Suppressor macrophage (primary cell): ENCODE results near the gene AARS2.
"Not testable (repeated sequence)": the region's sequence is repeated elsewhere in the genome, so short reads cannot be mapped to it uniquely, and the experiment has no call there.

ENCODE experiments used
- DNase-seq, 4 experiments: peaks; one replicate each; pipeline ENCODE4 v3.0.0-alpha.2; 2020 to 2022

Gene AARS2

DNA sequence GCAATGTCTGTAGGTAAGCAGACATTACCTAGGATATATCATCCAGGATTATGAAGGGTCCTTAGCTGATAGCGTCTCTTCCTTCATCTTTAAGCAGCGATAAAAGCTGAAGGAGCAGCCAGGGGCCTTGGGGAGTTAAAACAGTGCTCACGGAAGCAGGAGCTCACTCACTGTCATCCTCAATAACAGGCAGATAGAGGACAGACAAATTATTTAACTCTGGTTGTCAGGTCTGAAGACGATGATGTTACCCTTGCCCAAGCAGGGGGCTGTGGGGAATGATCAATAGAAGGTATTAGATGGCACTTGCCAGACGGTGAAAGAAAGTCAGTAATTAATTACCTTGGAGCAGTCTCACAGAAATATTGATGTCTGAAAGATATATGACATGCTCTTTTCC, 16.7 kb upstream of the AARS2 start:
- DNase-seq = no peak

GRCh38 chr6:44328203-44328602, 15.1 kb upstream of the AARS2 start:
- not testable (repeated sequence) for DNase-seq

DNA sequence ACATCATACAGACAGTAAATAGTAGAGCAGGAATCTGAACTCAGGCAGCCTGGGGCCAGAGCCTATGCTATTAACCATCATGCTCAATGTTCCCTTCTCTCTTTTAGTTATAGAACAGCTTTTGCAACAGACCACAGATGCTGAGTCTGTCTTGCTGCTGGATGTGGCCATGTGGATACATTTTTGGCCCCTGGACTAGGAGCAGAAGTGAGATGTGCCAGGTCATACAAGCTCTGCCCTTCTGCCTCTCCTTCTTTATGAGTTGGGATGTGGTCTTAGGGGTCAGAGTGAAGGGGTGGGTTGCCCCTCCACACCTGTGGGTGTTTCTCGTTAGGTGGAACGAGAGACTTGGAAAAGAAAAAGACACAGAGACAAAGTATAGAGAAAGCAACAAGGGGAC, 14.6 kb upstream of the AARS2 start:
- no peak for DNase-seq

DNA sequence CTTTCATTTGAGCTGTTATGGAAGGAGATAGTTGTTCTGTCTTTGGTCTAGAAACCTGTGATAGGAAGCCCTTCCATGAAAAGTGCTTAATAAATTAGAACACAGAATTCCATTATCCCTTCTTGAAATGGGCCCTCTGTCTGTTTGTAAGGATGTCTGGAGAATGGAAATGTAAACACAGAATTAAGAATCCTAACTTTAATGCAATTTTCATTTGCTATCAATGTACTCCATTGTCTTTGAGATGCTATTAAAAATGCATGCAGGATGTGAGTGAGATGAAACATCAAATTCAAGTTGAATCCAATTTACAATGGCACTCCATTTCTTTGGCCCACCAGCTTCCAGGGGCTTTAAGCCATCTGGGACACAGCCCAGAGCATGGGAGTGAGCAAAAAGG, 13.9 kb upstream of the AARS2 start:
- no peak for DNase-seq

GRCh38 chr6:44321210-44321609, 8.1 kb upstream of the AARS2 start:
- DNase-seq = peak in 1 of 4 experiments; percentile 33

DNA sequence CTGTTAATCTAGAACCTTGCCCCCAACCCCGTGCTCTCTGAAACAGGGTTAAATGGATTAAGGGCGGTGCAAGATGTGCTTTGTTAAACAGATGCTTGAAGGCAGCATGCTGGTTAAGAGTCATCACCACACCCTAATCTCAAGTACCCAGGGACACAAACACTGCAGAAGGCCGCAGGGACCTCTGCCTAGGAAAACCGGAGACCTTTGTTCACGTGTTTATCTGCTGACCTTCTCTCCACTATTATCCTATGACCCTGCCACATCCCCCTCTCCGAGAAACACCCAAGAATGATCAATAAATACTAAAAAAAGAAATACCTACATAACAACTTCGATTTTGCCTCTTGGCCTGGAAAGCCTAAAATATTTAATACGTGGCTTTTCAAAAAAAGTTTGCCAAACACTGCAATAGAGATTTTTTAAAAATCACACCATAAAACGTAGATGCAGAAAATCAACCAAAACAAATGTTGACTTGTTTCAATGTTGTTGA, 4.0 kb upstream of the AARS2 start:
- DNase-seq = not testable (repeated sequence)

DNA sequence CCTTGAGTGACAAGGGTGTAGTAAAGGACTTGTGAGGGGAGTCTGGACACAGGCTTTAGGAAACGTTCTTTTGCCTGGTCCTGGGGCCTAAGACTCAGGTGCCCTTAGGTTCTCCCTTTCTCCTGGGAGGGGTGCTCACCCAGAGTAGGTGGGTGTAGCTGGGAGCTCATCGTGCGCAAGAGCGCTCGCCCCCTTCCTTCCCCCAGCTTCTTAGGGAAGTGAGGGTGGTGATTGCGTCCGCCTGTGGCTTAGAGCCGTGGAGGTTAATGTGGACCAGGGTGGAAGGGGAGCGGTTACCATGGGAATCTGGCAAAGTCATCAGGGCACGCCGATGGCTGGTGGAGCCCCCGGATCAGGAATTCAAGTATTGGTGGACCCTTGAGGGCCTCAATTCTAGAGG, 3.3 kb upstream of the AARS2 start:
- peak; percentile 46 to 81 (median 66) for DNase-seq

DNA sequence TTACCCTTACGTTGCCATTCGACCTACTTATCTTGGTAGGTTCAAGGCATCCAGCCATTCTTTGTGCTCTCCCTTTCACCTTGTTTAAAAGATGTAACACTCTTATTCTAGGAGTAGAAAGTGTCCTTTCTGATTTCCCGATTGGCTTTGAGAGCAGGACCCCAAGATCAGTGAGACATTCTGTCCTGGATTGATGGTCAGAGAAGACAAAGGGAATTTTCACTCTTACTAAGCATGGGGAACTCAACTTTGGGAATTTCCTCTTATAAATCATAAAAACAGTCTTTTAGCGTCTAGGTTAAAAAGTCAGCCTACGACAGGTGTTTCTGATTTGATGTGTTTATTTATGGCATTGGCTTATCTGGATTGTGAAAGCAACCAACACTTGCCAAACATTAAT, 2.8 kb upstream of the AARS2 start:
- DNase-seq = no peak

GRCh38 chr6:44315516-44315915, 2.4 kb upstream of the AARS2 start:
- peak; percentile 46 to 82 (median 72) for DNase-seq

GRCh38 chr6:44314657-44315056, 1.5 kb upstream of the AARS2 start:
- not testable (repeated sequence) for DNase-seq

DNA sequence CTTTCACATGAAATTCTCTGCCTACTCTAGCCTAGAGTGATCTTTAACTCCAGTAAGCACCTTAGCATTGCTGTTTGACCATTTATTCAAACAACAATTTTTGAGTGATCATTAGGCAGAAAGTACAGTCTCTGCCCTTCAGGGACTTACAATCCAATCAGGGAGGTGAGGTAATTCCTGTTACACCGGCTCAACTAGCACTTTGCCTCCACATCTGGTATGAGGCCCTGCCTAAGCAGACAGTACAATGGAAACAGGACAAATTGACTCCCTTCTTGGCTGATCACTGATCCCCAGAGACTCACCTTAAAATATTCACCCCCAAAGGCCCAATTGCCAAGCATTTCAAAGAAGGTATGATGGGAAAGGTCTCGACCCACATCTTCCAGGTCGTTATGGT, 1.4 kb downstream of the AARS2 start:
- DNase-seq = no peak

DNA sequence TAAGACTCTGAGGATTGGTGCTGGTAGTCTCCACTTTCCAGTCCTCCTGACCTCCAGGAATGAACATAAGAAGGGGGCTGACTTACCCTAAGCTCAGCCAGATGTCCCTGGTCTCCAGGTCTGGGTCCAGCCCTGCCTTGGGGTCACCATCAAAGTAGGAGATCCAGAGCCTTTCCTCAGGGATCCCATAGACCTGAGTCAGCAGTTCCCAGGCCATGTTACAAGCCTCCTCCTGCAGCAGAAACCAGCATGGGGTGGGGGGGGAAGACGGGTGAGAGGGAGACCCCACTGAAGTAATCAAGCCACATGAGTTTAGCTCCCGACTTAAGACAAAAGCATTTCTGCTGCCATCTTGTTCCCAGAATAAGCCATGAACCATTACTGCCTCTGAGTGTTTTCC, 1.8 kb downstream of the AARS2 start:
- no peak for DNase-seq

GRCh38 chr6:44310241-44310640, 2.9 kb downstream of the AARS2 start:
- DNase-seq = no peak

DNA sequence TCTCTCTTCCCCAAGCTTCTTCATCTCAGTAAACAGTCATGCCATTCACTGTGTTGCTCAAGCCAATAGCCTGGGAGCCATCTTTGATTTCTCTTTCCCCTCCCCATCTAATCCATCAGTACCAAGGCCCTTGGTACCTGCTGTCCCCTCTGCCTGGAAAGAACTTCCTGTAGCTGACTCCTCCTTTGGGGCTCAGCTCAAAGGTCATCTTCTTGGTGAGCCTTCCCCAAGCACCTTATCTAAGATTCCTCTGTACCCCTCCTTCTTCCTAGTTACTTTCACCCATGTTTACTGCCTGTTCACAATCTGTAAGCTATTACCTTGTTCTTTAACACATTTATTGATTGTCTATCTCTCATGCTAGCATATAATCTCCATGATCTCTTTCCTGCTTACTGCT, 3.5 kb downstream of the AARS2 start:
- no peak for DNase-seq

DNA sequence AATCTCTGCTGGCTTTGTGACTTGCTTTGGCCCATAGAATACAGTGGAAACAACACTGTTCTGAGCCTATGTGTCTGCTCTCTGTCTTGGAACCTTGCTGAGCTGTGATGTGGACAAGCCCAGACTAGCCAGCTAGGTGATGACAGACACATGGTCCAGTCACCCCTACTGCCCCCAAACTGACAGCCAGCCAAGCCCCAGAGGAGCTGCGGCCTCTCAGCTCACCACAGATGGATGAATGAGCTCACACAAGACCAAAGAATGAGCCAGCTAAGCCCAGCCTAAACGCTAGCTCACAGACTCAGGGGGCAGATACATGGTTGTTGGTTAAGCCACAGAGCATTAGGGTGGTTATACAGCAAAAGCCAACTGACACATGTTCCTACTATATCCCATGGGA, 4.1 kb downstream of the AARS2 start:
- no peak for DNase-seq

DNA sequence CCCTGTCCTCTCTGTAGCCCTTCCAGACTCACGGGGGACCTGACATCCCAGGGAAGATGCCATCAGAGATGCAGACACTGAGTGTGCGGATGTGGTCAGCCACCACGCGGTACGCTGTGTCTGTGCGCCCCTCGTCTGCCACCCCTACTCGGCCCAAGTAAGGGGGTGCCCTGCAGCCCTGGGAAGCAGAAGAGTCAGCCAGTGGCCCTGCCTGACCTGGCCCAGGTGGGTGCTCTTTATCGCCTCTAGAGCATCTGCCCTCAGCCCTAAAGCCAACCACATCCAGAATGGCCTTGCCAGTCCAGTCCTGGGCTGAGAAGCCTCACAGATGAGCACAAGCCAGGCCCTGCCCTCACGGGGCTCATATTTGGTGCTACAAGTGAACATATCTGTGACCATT, 5.9 kb downstream of the AARS2 start:
- no peak for DNase-seq

DNA sequence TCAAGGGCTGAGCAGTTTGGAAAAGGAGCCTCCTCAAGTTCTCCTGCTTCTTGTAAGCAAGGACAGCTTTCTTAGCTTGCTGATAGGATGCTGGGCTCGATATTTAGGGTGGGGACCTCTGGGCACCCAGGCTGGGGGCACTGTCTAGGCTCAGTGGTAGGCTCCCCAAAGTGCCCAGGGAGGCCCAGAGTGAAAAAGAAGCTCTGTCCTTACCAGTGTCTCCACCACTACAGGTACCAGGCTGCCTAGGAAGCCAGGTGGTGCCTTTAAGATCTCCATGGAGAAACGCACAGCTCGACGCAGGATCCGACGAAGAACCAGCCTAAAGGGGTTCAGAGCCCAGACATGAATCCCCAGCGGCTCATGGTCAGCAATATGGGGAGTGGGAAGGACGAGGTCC, 6.4 kb downstream of the AARS2 start:
- DNase-seq = no peak

DNA sequence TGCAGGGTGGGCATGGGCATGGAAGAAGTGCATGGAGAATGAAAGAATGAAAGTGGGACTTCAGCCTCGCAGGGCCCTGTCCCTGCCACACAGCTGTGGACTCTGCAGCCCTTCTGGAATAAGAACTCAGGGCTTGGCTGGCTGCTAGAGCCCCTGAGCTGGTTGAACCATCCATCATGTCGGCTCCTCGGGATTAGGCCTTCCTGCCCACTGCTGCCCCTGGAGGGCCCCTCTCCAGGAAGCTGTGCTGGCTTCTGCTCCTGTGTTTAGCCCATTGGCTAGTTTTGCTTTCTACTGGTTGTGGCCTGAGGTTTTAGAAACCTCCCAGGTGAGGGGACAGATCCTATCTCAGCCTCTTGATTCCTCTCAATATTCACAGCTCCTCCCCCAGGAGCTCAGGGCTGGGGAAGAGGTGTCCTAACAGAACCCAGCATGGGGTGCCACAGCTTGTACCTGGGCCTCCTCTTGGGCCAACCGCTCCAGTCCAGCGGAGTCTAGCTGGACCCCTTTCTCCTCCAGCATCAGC, 7.9 kb downstream of the AARS2 start:
- no peak for DNase-seq

DNA sequence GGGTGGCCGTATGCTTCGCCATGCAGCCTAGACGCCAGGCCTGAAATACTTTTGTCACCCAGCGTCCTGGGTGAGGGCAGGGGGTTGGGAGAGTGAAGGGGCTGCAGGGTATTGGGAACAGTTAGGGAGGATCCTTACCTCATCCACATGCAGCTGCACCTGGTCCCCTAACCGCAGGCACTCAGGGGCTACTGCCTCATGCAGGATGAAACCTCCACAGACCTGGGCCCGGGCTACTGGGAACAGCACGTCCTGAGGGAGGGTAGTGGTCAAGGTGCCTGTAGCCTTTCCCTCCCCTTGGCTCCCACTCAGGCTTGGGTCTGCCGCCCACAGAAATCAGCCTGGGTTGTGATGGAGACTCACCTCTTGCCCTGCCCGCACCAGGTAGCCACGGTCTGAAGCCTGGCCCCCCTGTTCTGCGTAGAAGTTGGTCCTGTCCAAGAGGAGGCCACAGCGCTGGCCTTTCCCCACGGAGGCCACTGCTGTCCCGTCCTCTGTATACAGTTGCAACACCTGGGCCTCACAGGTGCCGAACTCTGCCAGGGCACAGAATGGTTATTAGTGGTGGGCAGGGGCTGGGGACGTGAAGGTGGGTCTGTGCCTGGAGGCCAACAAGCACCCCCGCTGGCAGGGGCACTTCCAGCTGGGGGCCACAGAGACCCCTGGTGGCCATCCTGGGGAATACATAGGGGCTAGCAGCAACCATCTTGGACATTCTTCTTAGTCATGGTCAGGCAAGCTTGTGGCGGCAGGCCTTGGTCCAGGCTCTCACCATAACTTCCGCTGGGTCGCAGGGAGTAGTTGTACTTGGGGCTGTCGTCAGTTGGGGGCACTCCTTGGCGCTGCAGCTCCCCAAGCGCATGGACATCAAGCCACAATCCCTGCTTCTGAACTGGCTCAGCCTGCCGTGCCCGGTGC, 8.6 kb downstream of the AARS2 start:
- DNase-seq = peak; percentile 56 to 73 (median 60)

DNA sequence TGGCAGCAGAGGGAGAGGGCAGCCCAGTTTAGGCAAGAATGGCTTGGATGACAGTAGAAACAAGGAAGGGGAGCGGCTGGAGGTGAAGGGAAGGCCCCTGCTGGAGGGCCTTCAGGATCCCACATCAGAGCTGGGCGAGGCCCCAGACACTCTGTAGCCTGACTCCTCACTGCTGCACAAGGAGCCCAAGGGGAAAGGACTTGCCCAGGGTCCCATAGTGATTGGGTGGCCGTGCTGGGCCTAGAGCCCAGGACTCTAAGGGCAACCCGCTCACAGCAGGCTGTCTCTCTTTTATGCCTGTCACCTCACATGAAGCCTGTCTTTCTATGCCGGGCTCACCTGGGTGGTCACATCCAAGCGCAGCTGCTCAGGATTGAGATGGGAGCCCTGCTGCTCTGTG, 9.3 kb downstream of the AARS2 start:
- no peak for DNase-seq

GRCh38 chr6:44302856-44303255, 10.3 kb downstream of the AARS2 start:
- no peak for DNase-seq

GRCh38 chr6:44301782-44302564, 11.2 kb downstream of the AARS2 start:
- DNase-seq = no peak

DNA sequence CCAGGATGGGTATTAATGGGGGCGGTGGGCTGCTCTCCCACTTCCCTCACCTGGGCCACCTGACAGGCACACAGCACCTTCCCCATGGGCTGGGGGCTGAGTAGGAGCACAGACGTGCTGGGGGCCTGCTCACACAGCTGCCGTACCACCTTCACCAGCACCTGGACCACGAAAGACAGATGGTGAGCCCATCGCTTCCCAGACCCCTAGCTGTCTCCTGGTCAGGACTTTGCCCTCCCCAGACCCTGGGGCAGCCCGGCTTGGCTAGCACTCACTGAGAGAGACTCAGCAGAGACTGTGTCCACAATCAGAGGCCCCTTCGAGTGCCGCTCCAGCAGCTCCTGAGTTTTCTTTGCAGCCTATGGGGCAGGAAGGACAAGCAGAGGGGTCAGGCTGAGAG, 12.0 kb downstream of the AARS2 start:
- DNase-seq = no peak
